ENCODE data around the gene RAD21L1.

RAD21L1 gene

GRCh38 chr20:1296117-1296610 is 70.3 kb downstream of the RAD21L1 start:
- DNase-seq (ENCODE audit: low spot score) = no peak

- DNase-seq (ENCODE audit: low spot score) = no peak
These were observed 71.1 kb downstream of the RAD21L1 start for GRCh38 chr20:1296922-1297321.

- DNase-seq (ENCODE audit: low spot score) = no peak
These were observed 71.6 kb downstream of the RAD21L1 start for GRCh38 chr20:1297486-1297885.

- no peak for DNase-seq (ENCODE audit: low spot score)
These were observed 72.3 kb downstream of the RAD21L1 start for GRCh38 chr20:1298166-1298565.

- no peak for DNase-seq (ENCODE audit: low spot score)
These were observed 73.2 kb downstream of the RAD21L1 start for GRCh38 chr20:1298888-1299511.

- DNase-seq (ENCODE audit: low spot score) = no peak
These were observed 73.7 kb downstream of the RAD21L1 start for GRCh38 chr20:1299522-1299921.

- DNase-seq (ENCODE audit: low spot score) = no peak
These were observed 74.4 kb downstream of the RAD21L1 start for GRCh38 chr20:1300083-1300840.

- no peak for DNase-seq (ENCODE audit: low spot score)
These were observed 75.2 kb downstream of the RAD21L1 start for GRCh38 chr20:1301031-1301529.

GRCh38 chr20:1302685-1303541 is 77.1 kb downstream of the RAD21L1 start:
- no peak for DNase-seq (ENCODE audit: low spot score)

GRCh38 chr20:1304710-1305515 is 79.1 kb downstream of the RAD21L1 start:
- DNase-seq (ENCODE audit: low spot score) = no peak
